ENCODE results near the gene LRMDA.

LRMDA gene

GRCh38 chr10:76085002-76085816, 653.8 kb downstream of the LRMDA start:
- in situ Hi-C loops (cut with HindIII; ENCODE audit: low sequenced_read_pairs): no loop called here
- no peak for TF ChIP-seq CTCF (IDR thresholded peaks at IDR 0.05; ENCODE audit: low read depth, low read length)
- DNase-seq (ENCODE audit: low read depth, low spot score): no peak
- H3K4me3 ChIP-seq (ENCODE audit: low read depth, low read length): no peak overlapping the region

- no peak for TF ChIP-seq CTCF (IDR thresholded peaks at IDR 0.05; ENCODE audit: low read depth, low read length)
- in situ Hi-C loops (cut with HindIII; ENCODE audit: low sequenced_read_pairs): no loop called here
- no peak for DNase-seq (ENCODE audit: low read depth, low spot score)
- no peak overlapping the region for H3K4me3 ChIP-seq (ENCODE audit: low read depth, low read length)
These were observed 654.4 kb downstream of the LRMDA start for GRCh38 chr10:76085817-76086167.

- no peak overlapping the region for H3K4me3 ChIP-seq (ENCODE audit: low read depth, low read length)
- DNase-seq (ENCODE audit: low read depth, low spot score): no peak
- no peak for TF ChIP-seq CTCF (IDR thresholded peaks at IDR 0.05; ENCODE audit: low read depth, low read length)
- in situ Hi-C loops (cut with HindIII; ENCODE audit: low sequenced_read_pairs): no loop called here
These were observed 654.8 kb downstream of the LRMDA start for GRCh38 chr10:76086170-76086760.

- H3K4me3 ChIP-seq (ENCODE audit: low read depth, low read length): no peak overlapping the region
- peak; percentile 64 for TF ChIP-seq CTCF (IDR thresholded peaks at IDR 0.05; ENCODE audit: low read depth, low read length)
- in situ Hi-C loops (cut with HindIII; ENCODE audit: low sequenced_read_pairs): no loop called here
- DNase-seq (ENCODE audit: low read depth, low spot score): peak; percentile 87
These were observed 655.6 kb downstream of the LRMDA start for GRCh38 chr10:76086761-76087639.

GRCh38 chr10:76088008-76088407, 656.6 kb downstream of the LRMDA start:
- in situ Hi-C loops (cut with HindIII; ENCODE audit: low sequenced_read_pairs): no loop called here
- no peak for TF ChIP-seq CTCF (IDR thresholded peaks at IDR 0.05; ENCODE audit: low read depth, low read length)
- no peak for DNase-seq (ENCODE audit: low read depth, low spot score)
- H3K4me3 ChIP-seq (ENCODE audit: low read depth, low read length): no peak overlapping the region

GRCh38 chr10:76088980-76089379, 657.6 kb downstream of the LRMDA start:
- no peak overlapping the region for H3K4me3 ChIP-seq (ENCODE audit: low read depth, low read length)
- no peak for DNase-seq (ENCODE audit: low read depth, low spot score)
- TF ChIP-seq CTCF (IDR thresholded peaks at IDR 0.05; ENCODE audit: low read depth, low read length): no peak
- in situ Hi-C loops (cut with HindIII; ENCODE audit: low sequenced_read_pairs): no loop called here

Data from astrocyte of the spinal cord (primary cell).